Adrenal gland (tissue), 12 donors: ENCODE results near the gene ERC2. TPM values are rescaled to one million over a fixed set of nuclear protein-coding genes. Genes with fewer than 3 reads are reported as not detected.

Experiments
- DNase-seq, 7 donors: peaks; one replicate each; pipeline ENCODE4 v3.0.0-alpha.2; 2019 to 2020
- H3K27ac ChIP-seq, 5 donors: fragments of 200-600 bp; sonication (generic) in 4 of 5; 1 replicate in 3 of 5; 2 replicates in 2 of 5; pipeline versions ENCODE4 v1.5.1 to v1.8.0; 2016 to 2020; ENCODE audit warnings: mild to moderate bottlenecking in 1 of 5
- H3K27me3 ChIP-seq: fragments of 200-600 bp; 2 replicates; pipeline ENCODE4 v1.8.0; 2021
- H3K36me3 ChIP-seq, 2 donors: fragments of 200-600 bp; replicated peaks in 1 of 2; 1 replicate in 1 of 2; 2 replicates in 1 of 2; pipeline versions ENCODE4 v1.5.1 to v1.8.0; 2018 to 2022
- H3K4me1 ChIP-seq, 2 donors: fragments of 200-600 bp; replicated peaks in 1 of 2; 1 replicate in 1 of 2; 2 replicates in 1 of 2; pipeline versions ENCODE4 v1.5.1 to v1.8.0; 2018 to 2021
- H3K4me3 ChIP-seq, 4 donors: fragments of 200-600 bp; sonication (generic) in 3 of 4; one replicate each; pipeline ENCODE4 v1.5.1; 2016 to 2018
- H3K9me3 ChIP-seq, 3 donors: fragments of 200-600 bp; sonication (generic) in 1 of 3; replicated peaks in 1 of 3; 1 replicate in 2 of 3; 2 replicates in 1 of 3; pipeline versions ENCODE4 v1.5.1 to v1.8.0; 2016 to 2021
- POLR2A ChIP-seq, 2 donors: fragments of 450-650 bp; IDR thresholded peaks; one replicate each; pipeline ENCODE4 v1.6.1; 2017; ENCODE audit warnings: antibody characterized with exemption in 2 of 2, mild to moderate bottlenecking in 2 of 2, moderate library complexity in 1 of 2
- WGBS, 4 donors: extraction: QIAGEN DNeasy Blood & Tissue Kit in 2 of 4; methylation state at CpG; one replicate each; pipeline versions ENCODE4 v1.1.5 to v1.1.7; 2013 to 2017; 5-methylcytosine and 5-hydroxymethylcytosine counted together
- intact Hi-C, 2 donors: fragments of 100-400 bp; cut with DNase I; formaldehyde crosslinking; loops; one replicate each; pipeline versions ENCODE4 v1.14.1 to v1.15.0; 2022 to 2023
- polyA plus RNA-seq, 3 donors: library from polyadenylated mRNA; stranded (reverse); fragments of 200-250 nt in 2 of 3; fragments of 350-450 nt in 1 of 3; fragmentation: Illumina TruSeq in 1 of 3; extraction: RNeasy Lipid Tissue Mini Kit (QIAGEN cat#74804) in 1 of 3; gene quantifications; one replicate each; pipeline ENCODE4 v1.2.3, GENCODE V29; 2013 to 2014
- total RNA-seq, 9 donors: library from RNA; depleted of rRNA in 4 of 9; stranded (reverse); fragments of >200 nt in 4 of 9; fragments of 120-200 nt in 1 of 9; fragmentation: NEBNext Ultra II Directional in 1 of 9; extraction: Animal tissue kit (Norgen Biotek cat#: 25700) in 1 of 9; gene quantifications; one replicate each; pipeline versions ENCODE4 v1.1.0 to v1.2.4, GENCODE V29; 2013 to 2023
- TF ChIP-seq, protein P1 (sequence below), 6 experiments: fragments of 450-650 bp in 4 of 6; fragments of 200-600 bp in 2 of 6; sonication (generic) in 1 of 6; IDR thresholded peaks; 1 replicate in 5 of 6; 2 replicates in 1 of 6; pipeline versions ENCODE4 v1.5.1 to v1.8.0; 2016 to 2021; ENCODE audit warnings: antibody characterized with exemption in 6 of 6, mild to moderate bottlenecking in 2 of 6, moderate library complexity in 1 of 6
- donor health status: healthy with polysubstance abuse.
- donor health status: Bipolar disorder and iron deficiency.
- donor health status: DM: yes; HTN: yes; CAD: no.
- donor health status: DM: no; HTN: no; CAD: no.
- donor health status: DM: no; HTN: no; CAD: no.
- donor health status: DM: yes; HTN: yes; CAD: no.

ERC2 gene
- total and polyA plus RNA-seq, 12 donors = 0.47 to 5.8 (median 1.5) TPM

DNA sequence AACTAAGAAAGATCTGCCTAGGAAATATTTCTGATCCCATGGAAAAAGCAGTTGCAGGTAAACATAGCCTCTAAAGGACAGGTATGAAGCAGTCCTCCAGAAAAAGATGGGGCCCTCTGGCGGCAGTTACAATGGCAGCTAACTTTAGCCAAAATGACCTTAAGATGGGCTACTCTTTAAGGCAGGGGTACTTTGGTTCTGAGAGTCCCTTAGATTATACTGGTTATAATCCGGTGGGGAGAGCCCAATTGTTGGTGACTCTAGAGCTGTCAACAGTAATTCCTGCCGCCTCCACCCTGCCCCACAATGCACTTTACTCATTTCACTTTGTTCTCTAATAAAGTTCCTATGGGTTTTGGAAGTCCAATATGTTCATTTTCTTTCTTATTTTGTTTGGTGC lies 568.4 kb downstream of the ERC2 start:
- TF ChIP-seq POLR2A (IDR thresholded peaks at IDR 0.05) = no peak
- TF ChIP-seq, protein P1, sequence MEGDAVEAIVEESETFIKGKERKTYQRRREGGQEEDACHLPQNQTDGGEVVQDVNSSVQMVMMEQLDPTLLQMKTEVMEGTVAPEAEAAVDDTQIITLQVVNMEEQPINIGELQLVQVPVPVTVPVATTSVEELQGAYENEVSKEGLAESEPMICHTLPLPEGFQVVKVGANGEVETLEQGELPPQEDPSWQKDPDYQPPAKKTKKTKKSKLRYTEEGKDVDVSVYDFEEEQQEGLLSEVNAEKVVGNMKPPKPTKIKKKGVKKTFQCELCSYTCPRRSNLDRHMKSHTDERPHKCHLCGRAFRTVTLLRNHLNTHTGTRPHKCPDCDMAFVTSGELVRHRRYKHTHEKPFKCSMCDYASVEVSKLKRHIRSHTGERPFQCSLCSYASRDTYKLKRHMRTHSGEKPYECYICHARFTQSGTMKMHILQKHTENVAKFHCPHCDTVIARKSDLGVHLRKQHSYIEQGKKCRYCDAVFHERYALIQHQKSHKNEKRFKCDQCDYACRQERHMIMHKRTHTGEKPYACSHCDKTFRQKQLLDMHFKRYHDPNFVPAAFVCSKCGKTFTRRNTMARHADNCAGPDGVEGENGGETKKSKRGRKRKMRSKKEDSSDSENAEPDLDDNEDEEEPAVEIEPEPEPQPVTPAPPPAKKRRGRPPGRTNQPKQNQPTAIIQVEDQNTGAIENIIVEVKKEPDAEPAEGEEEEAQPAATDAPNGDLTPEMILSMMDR (IDR thresholded peaks at IDR 0.05) = no peak
- WGBS, 4 donors = 72 to 87% (median 86%) methylated on average over 3 of the region's 3 CpGs

DNA sequence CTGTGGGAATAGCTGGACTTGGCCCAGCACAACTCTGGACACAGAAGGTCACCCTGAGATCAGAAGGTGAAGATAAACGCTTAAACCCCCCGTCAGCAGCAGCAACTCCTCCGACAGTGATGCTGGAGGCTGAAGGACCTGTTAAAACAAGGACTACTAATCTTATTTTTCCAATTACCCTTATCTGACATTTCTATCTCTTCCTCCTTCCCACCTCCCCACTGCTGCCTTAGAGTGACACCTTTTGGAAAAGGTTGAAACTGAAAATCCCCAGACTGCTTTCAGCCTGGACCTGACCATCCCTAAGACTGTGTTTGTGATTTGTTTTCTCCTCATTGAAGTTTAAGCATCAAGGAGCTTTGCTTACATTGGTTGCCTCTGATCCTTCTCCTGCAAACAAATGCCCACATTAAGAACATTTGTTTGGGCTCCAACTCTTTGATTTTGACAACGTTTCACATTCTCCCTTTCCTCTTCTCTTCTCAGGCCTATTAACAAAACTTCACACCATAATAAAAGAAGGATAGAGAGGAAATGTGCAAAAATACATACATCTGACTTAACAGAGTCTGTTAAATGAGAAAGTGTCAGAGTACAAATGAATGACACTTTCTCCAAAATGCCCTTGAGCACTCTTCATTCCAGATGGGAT lies 570.6 kb downstream of the ERC2 start:
- intact Hi-C loops = no loop called here
- TF ChIP-seq, protein P1 (IDR thresholded peaks at IDR 0.05) = no peak
- TF ChIP-seq POLR2A (IDR thresholded peaks at IDR 0.05) = no peak
- H3K4me3 ChIP-seq = no peak overlapping the region
- no peak overlapping the region for H3K27ac ChIP-seq
- H3K4me1 ChIP-seq = no peaks in the 10 kb centered on the region
- no peaks in the 10 kb centered on the region for H3K9me3 ChIP-seq
- H3K27me3 ChIP-seq = no peaks in the 10 kb centered on the region
- WGBS, 4 donors = 52 to 54% (median 53%) methylated on average over 4 of the region's 4 CpGs
- no peak for DNase-seq
- H3K36me3 ChIP-seq = no peaks in the 10 kb centered on the region

More for the DNA sequence above, 568.4 kb downstream of the ERC2 start:
- Histone ChIP-seq H3K4me1 (no peaks in the 10 kb centered on the region), H3K36me3 (no peaks in the 10 kb centered on the region), H3K27ac (no peak overlapping the region), H3K27me3 (no peaks in the 10 kb centered on the region), H3K9me3 (no peaks in the 10 kb centered on the region), H3K4me3 (no peak overlapping the region)
- DNase-seq = no peak
- intact Hi-C loops = no loop called here

DNA sequence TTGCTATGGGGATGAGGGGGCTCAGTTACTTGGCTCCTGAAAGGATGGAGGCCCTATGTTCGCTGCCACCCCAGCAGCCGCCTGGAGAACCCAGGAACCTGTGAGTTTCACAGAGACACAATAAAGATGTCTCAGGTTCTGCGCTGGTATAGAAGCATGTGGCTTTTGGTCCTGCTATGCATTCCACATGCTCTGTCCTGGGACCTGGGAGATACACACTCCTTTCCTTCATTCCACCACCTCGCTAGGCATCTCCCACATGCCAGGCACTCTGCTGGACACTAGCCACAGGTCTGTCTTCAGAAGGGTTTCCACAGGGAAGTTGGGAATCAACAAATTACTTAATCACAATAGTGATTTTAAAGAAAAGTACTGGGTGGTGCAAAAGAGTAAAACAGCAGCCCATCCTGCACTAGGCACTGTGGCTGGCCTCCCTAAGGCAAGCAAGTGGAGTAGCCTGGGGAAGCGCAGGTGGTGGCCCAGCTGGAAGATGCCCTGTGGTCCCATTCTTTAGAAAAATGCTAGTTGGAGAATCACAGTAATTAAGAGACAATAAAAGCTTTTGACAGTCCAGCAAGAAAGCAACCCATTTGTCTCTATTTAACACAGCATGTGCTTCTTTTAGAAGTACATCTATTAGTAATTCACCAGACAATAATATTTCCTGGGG lies 572.2 kb downstream of the ERC2 start:
- no peak overlapping the region for H3K4me3 ChIP-seq
- intact Hi-C loops = no loop called here
- no peaks in the 10 kb centered on the region for H3K27me3 ChIP-seq
- H3K36me3 ChIP-seq = no peaks in the 10 kb centered on the region
- TF ChIP-seq, protein P1 (IDR thresholded peaks at IDR 0.05) = no peak
- TF ChIP-seq POLR2A (IDR thresholded peaks at IDR 0.05) = no peak
- H3K9me3 ChIP-seq = no peaks in the 10 kb centered on the region
- no peak overlapping the region for H3K27ac ChIP-seq
- H3K4me1 ChIP-seq = no peaks in the 10 kb centered on the region
- DNase-seq = no peak
- WGBS, 4 donors = 74 to 92% (median 79%) methylated on average over 5 of the region's 5 CpGs

DNA sequence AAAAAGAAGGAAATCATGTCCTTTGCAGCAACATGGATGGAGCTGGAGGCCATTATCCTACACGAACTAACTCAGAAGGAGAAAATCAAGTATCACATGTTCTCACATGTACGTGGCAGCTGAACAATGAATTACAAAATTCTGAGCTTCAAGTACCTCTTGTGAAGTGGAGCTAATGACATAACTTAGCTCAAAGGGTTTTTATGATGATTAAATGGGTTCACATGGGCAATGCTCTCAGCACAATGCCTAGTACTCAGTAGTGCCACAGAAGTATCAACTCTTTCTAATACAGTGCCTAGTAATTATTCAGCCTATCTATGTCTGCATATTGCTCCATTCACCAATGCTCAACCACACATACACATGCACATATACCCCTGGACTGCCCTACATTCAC lies 573.7 kb downstream of the ERC2 start:
- no peak overlapping the region for H3K4me3 ChIP-seq

More for the DNA sequence above, 573.7 kb downstream of the ERC2 start:
- H3K9me3 ChIP-seq = no peaks in the 10 kb centered on the region
- TF ChIP-seq POLR2A (IDR thresholded peaks at IDR 0.05) = no peak
- TF ChIP-seq, protein P1 (IDR thresholded peaks at IDR 0.05) = no peak
- H3K36me3 ChIP-seq = no peaks in the 10 kb centered on the region
- no peak for DNase-seq
- H3K27me3 ChIP-seq = no peaks in the 10 kb centered on the region
- WGBS, 4 donors = 76 to 100% (median 91%) methylated on average over 2 of the region's 2 CpGs
- no peak overlapping the region for H3K27ac ChIP-seq
- intact Hi-C loops = no loop called here
- no peaks in the 10 kb centered on the region for H3K4me1 ChIP-seq
